Measurements from ENCODE around the gene ZNF710. TPM values are rescaled to one million over a fixed set of nuclear protein-coding genes. Genes with fewer than 3 reads are reported as not detected.

Gene ZNF710
- polyA plus RNA-seq, 1 experiment, result 2.0 TPM

- Histone ChIP-seq H3K27me3 (ENCODE audit: control insufficient read depth, insufficient read depth, low read length) (no peaks in the 10 kb centered on the region), H3K36me3 (ENCODE audit: control insufficient read depth, insufficient read depth, low read length) (peaks cover 28% of the 10 kb centered on the region), H3K4me3 (ENCODE audit: low read depth, low read length) (no peak overlapping the region)
- ChIA-PET POLR2A (no interaction called here), CTCF (interaction anchor here (1.3 to 2.5 kb wide), 2 partner anchors 9 to 167 kb away, joined by 3 to 18 read pairs; partner anchors contain the start of gene ARPIN)
- TF ChIP-seq CTCF (IDR thresholded peaks at IDR 0.05; ENCODE audit: insufficient read depth, low read depth, low read length), result no peak
- DNase-seq (ENCODE audit: low read depth), result no peak
These were observed 78.7 kb downstream of the ZNF710 start for GRCh38 chr15:90079619-90080457.

GRCh38 chr15:90080458-90080755 lies 79.3 kb downstream of the ZNF710 start:
- H3K4me3 ChIP-seq (ENCODE audit: low read depth, low read length), result no peak overlapping the region
- DNase-seq (ENCODE audit: low read depth), result no peak
- H3K27me3 ChIP-seq (ENCODE audit: control insufficient read depth, insufficient read depth, low read length), result no peaks in the 10 kb centered on the region
- no peak for TF ChIP-seq CTCF (IDR thresholded peaks at IDR 0.05; ENCODE audit: insufficient read depth, low read depth, low read length)
- ChIA-PET POLR2A (no interaction called here), CTCF (interaction anchor here (0.9 to 2.5 kb wide), 3 partner anchors 10 to 168 kb away, joined by 3 to 18 read pairs (median 3); partner anchors contain the start of gene ARPIN)
- H3K36me3 ChIP-seq (ENCODE audit: control insufficient read depth, insufficient read depth, low read length), result peaks cover 31% of the 10 kb centered on the region

DNA sequence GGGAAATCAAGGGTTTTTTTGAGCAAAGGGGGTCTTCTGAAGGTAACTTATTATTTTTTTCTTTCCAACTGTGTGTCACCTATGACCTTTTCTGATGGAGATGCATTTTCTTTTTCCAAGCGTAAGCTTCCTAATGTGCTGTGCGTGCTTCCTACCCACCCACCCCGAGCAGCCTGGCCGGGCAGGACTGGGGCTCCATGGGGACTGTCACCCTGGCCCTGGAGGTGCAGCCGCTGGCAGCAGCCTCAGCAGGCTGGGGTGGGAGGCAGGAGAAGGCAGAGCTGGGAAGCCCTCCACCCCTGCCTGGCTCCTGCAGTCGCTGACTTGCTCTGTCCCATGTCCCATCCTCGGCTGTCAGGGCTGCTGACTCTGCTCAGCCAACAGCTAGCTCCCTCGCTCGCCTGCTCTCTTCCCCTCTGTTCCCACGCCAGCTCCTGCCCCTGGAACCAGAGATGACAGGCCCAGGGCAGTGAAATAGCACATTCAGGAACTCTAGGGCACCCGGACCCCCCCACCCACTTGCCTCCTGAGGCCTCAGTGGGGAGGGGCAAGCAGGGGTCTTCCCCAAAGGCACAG lies 79.8 kb downstream of the ZNF710 start:
- TF ChIP-seq CTCF (IDR thresholded peaks at IDR 0.05; ENCODE audit: insufficient read depth, low read depth, low read length), result no peak
- POLR2A ChIA-PET, result no interaction called here
- CTCF ChIA-PET, result interaction anchor here (0.9 to 2.5 kb wide), 3 partner anchors 10 to 168 kb away, joined by 3 to 18 read pairs (median 3); partner anchors contain the start of gene ARPIN
- H3K4me3 ChIP-seq (ENCODE audit: low read depth, low read length), result no peak overlapping the region
- peaks cover 29% of the 10 kb centered on the region for H3K36me3 ChIP-seq (ENCODE audit: control insufficient read depth, insufficient read depth, low read length)
- no peaks in the 10 kb centered on the region for H3K27me3 ChIP-seq (ENCODE audit: control insufficient read depth, insufficient read depth, low read length)
- DNase-seq (ENCODE audit: low read depth), result no peak

DNA sequence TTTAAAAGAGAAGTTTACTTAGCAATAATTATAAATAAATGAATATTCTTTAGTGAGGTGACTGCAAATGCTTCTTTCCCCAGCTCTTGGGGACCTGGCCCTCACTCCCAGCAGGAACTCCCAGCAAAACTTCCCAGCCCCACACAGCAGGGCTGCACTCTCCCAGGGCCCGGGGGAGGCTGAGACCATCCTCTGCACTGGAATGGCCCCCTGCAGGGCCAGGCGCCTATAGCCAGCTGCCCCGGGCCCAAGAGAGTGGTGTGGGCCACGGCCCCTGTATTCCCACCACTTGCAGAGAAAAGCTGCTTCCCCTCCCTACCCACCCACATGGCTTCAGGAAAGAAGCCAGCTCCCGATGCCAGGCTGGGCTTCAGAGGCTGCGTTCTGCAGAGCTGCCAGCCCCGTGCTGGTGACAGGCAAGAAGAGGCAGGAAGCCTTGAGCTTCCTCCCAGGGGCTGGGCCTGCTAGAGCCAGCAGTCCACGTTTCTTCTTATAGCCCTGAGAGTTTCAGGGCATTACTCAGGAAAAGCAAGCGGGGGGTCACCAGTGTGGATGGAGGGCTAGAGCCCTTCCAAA lies 81.1 kb downstream of the ZNF710 start:
- Histone ChIP-seq H3K36me3 (ENCODE audit: control insufficient read depth, insufficient read depth, low read length) (peaks cover 27% of the 10 kb centered on the region), H3K27me3 (ENCODE audit: control insufficient read depth, insufficient read depth, low read length) (no peaks in the 10 kb centered on the region), H3K4me3 (ENCODE audit: low read depth, low read length) (no peak overlapping the region)
- CTCF ChIA-PET, result interaction anchor here (1.0 to 1.9 kb wide), 3 partner anchors 11 to 140 kb away, joined by 3 to 7 read pairs (median 4); no protein-coding TSS in a partner anchor
- no peak for DNase-seq (ENCODE audit: low read depth)
- no peak for TF ChIP-seq CTCF (IDR thresholded peaks at IDR 0.05; ENCODE audit: insufficient read depth, low read depth, low read length)
- POLR2A ChIA-PET, result no interaction called here

DNA sequence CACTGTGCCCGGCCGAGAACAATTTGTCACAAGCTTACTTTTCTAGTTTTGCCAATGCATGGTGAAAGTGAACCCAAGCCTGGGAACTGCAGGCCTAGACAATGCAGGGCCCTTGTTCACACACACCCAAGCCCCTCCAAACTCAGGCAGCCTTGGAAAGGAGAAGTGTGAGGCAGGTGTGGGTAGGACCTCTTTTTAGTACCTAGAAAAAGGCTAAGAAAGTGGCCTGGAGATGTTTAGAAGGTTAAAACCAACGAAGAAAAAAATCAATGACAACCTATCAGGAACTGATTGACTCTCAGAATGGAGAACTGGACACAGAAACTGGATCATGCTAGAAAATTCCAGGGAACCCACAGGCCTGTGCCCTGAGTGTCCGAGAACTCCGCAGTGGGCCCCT lies 82.3 kb downstream of the ZNF710 start:
- peaks cover 38% of the 10 kb centered on the region for H3K36me3 ChIP-seq (ENCODE audit: control insufficient read depth, insufficient read depth, low read length)
- CTCF ChIA-PET, result interaction anchor here (1.2 to 1.9 kb wide), 3 partner anchors 12 to 218 kb away, joined by 3 to 7 read pairs (median 4); no protein-coding TSS in a partner anchor
- DNase-seq (ENCODE audit: low read depth), result no peak
- no peak for TF ChIP-seq CTCF (IDR thresholded peaks at IDR 0.05; ENCODE audit: insufficient read depth, low read depth, low read length)
- POLR2A ChIA-PET, result no interaction called here
- no peaks in the 10 kb centered on the region for H3K27me3 ChIP-seq (ENCODE audit: control insufficient read depth, insufficient read depth, low read length)
- no peak overlapping the region for H3K4me3 ChIP-seq (ENCODE audit: low read depth, low read length)

Data from BJ (cell line).